Eye (tissue), 1 donor: ENCODE data around the gene CPNE5.

Experiments
- DNase-seq: peaks from one replicate; pipeline ENCODE4 v3.0.0-alpha.2; 2015

CPNE5 gene

DNA sequence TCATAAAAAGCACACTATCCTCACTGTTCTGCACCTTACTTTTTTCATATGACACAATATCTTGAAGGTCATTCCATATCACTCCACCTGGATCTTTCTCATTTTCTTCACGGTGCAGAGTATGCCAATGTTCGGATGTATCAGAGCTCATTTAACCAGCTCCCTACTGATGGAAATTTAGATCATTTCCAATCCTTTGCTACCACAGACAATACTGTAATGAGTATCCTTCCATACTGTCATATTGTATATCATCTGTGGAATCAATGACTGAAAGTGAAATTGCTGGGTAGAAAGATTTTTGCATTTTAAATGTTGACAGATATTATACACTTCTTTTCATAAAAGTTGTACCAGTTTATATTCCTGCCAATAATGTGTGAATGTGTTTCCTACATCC is 143.8 kb downstream of the CPNE5 start:
- DNase-seq, result no peak

DNA sequence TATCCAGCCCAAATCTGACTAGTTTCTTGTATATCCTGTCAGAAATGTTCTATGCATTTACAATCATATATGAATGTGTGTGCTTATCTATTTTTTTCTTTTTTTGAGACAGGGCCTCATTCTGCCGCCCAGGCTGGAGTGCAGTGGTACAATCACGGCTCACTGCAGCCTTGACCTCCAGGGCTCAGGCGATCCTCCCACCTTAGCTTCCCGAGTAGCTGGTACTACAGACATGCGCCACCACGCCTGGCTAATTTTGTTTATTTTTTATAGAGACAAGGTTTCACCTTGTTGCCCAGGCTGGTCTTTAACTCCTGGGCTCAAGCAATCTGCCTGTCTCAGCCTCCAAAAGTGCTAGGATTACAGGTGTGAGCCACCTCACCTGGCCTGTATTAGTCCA is 144.6 kb downstream of the CPNE5 start:
- no peak for DNase-seq

DNA sequence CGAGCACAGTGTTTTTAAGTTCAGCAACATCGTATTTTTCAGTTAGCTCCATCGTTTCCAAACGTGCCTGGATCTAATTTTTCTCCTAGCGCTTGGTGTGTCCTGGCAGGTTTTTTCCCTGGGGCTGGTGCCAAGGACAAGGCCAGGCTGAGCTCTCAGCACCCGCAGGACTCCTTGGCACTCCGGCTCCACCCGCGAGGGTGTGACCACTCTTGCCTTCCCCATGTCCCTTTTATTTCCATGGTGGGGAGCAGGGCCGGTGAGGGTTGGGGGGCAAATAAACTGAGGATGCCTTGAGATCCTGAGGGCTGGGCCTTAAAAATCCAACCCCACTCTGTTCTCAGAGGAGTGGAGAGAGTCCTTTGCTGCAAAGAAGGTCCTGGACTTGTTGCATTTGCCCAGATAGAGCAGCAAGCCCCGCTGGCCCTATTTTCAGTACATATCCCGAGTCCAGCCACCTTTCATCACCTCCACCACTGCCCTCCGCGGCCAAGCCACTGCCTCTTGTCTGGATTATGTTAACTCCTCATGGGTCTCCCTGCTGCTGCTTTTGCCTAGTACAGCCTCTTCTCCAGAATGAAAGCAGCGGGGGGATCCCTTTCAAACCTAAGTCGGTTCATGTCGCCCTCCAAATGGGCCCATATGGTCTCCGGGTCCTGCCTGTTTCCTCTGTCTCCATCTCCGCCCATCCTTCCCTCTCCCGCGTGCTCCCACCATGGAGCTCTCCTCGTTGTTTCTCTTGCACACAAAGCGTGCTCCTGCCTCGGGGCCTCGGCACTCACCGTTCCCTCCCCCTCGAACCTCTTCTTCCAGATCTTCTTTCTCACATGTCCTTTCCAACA is 146.2 kb downstream of the CPNE5 start:
- no peak for DNase-seq

DNA sequence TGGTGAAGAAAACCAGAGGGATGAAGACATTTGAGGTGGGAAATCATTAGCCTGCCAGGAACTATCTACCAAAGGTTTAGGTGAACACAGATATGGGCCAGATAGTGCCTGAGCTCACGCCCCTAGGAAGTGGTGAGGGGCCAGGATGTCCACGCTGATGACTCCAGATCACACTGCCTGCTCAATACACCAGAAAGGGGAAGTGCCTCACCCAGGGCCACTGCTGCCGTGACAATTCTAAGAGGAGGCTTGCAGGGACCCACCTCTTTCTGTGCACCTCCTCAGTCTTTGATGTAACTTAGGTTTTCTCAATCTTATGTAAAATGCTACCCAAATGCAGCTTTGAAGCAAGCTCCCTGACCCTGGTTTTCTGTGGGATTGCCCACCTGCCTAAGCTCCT is 147.0 kb downstream of the CPNE5 start:
- DNase-seq, result no peak

DNA sequence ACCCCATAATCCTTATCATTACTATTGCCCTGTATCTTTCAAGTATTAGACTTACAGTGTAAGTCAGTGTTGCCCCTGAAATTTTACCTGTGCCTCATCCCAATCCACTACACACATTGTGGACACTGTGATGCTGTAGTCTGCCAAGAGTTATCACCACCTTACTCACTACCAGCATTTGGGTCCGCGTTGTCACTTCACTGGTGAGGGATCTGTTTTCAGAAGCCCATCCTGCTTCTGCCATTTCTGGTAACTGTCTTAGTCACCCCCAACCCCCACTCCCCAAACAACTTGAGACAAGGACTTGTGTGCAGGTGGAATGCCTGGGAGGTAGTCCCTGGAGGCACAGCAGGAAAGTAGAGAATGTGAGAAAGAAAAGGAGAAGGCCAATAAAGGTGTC is 147.6 kb downstream of the CPNE5 start:
- DNase-seq, result no peak

DNA sequence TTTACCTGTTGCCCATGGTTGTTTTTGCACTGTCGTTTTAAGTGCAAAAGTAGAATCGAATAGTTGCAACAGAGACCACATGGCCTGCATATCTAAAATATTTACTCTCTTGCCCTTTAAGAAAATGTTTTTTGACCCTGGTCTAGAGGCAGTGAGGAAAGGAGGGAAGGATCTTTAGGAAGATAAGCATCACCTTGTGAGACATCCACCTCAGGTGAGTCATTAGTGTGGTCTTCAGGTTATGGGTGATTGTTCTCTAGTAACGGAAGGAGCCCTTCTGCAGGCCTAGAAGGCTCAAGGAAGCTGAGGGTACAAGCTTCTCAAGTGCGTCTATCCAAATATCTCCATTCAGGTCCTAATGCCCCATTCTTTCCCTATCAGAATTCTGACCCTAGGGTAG is 148.2 kb downstream of the CPNE5 start:
- no peak for DNase-seq
